Peyer's patch (tissue), 4 donors: Measurements from ENCODE around the gene CCDC66. TPM values are rescaled to one million over a fixed set of nuclear protein-coding genes. Genes with fewer than 3 reads are reported as not detected.

Experiments
- DNase-seq, 3 donors: peaks; one replicate each; pipeline ENCODE4 v3.0.0-alpha.2; 2017 to 2019
- H3K27ac ChIP-seq, 4 donors: fragments of 200-600 bp; sonication (generic); one replicate each; pipeline ENCODE4 v1.5.1; 2016 to 2019
- H3K27me3 ChIP-seq, 2 donors: fragments of 200-600 bp; sonication (generic); one replicate each; pipeline ENCODE4 v1.5.1; 2019
- H3K36me3 ChIP-seq, 3 donors: fragments of 200-600 bp; sonication (generic); one replicate each; pipeline ENCODE4 v1.5.1; 2016 to 2019
- H3K4me1 ChIP-seq, 4 donors: fragments of 200-600 bp; sonication (generic); one replicate each; pipeline ENCODE4 v1.5.1; 2016 to 2019
- H3K4me3 ChIP-seq, 4 donors: fragments of 200-600 bp; sonication (generic); 1 replicate in 3 of 4; 2 replicates in 1 of 4; pipeline ENCODE4 v1.5.1; 2016 to 2019; ENCODE audit warnings: mild to moderate bottlenecking in 1 of 4
- H3K9me3 ChIP-seq, 4 donors: fragments of 200-600 bp; sonication (generic); one replicate each; pipeline ENCODE4 v1.5.1; 2016 to 2019; ENCODE audit warnings: mild to moderate bottlenecking in 1 of 4
- CTCF ChIP-seq, 6 experiments: fragments of 450-650 bp in 4 of 6; fragments of 200-600 bp in 2 of 6; sonication (generic) in 1 of 6; IDR thresholded peaks; one replicate each; pipeline ENCODE4 v1.5.1; 2017 to 2019; ENCODE audit warnings: antibody characterized with exemption in 6 of 6, mild to moderate bottlenecking in 3 of 6, moderate library complexity in 1 of 6
- POLR2A ChIP-seq, 2 donors: fragments of 450-650 bp; IDR thresholded peaks; one replicate each; pipeline ENCODE4 v1.5.1; 2017; ENCODE audit warnings: antibody characterized with exemption in 2 of 2, mild to moderate bottlenecking in 2 of 2, moderate library complexity in 2 of 2
- total RNA-seq, 4 donors: library from RNA; depleted of rRNA; stranded (reverse); fragments of >200 nt; gene quantifications; one replicate each; pipeline ENCODE4 v1.1.0, GENCODE V29; 2016

The CCDC66 gene
- total RNA-seq, 4 donors from 2014 or later = 12.4 to 108 (median 37.7) TPM

DNA sequence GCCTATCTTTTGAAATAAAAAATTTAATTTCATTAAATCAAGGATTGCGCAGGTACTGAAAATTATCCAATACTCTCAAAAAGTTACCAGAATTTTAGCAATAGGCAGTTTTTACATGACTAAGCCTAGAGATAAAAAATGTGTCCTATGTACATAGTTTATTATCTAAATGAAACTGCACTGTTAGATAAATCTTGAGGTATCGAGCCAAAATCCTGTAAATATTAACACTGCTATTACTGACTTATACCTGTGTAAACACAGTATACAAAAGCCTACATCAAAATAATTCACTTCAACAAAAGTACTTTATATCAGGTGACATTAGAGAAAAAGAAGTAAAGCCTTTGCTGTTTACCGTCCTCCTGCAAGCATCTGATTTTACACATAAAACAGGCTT lies 65.4 kb downstream of the CCDC66 start:
- H3K4me1 ChIP-seq = no peaks in the 10 kb centered on the region
- TF ChIP-seq CTCF (IDR thresholded peaks at IDR 0.05) (no peak), POLR2A (IDR thresholded peaks at IDR 0.05) (no peak)
- H3K27me3 ChIP-seq = no peaks in the 10 kb centered on the region
- H3K4me3 ChIP-seq = no peak overlapping the region
- no peak for DNase-seq
- H3K36me3 ChIP-seq = peaks cover 0 to 90% (median 0%) of the 10 kb centered on the region in 3 donors
- no peaks in the 10 kb centered on the region for H3K9me3 ChIP-seq
- H3K27ac ChIP-seq = no peak overlapping the region

DNA sequence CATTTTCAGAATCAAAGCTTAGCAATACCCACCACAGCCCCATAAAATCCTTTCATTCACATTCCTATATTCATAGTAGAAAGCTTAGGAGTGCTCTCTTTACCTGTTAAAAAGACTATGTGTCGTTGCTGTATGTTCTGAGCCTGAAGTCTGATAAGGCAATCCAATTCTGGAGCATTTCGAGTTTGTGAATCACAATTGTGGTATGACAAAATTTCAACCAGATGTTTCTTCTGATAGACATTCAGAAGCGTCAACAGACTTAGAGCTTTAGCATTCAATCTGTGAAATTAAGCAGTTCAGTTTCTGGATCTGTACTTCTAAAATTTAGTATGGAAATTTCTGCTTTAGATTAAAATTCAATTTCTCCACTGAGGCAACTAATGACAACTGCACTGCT lies 67.8 kb downstream of the CCDC66 start:
- Histone ChIP-seq H3K36me3 (peaks cover 0 to 73% (median 0%) of the 10 kb centered on the region in 3 donors), H3K27me3 (no peaks in the 10 kb centered on the region), H3K27ac (no peak overlapping the region), H3K4me1 (peaks cover 0 to 3% (median 0%) of the 10 kb centered on the region in 4 donors), H3K4me3 (no peak overlapping the region), H3K9me3 (no peaks in the 10 kb centered on the region)
- no peak for TF ChIP-seq CTCF (IDR thresholded peaks at IDR 0.05)
- no peak for TF ChIP-seq POLR2A (IDR thresholded peaks at IDR 0.05)
- DNase-seq = no peak

DNA sequence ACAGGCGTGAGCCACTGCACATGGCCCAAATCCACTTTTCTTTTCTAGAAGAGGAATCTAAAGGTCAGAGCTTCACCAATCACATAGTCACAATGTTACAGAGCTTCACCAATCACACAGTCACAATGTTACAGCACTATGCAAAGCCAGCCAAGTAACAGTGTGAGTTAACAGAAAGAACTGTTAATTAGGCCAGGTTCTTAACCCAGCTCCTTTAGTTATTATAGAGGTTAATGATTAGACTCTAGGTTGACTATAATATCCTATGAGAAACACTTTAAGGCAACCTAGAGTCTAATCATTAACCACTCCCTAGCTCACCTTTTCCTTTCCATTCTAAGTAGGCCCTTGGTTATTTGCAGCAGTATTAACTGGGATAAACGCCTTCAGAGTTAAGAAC lies 72.1 kb downstream of the CCDC66 start:
- H3K9me3 ChIP-seq = no peaks in the 10 kb centered on the region
- TF ChIP-seq CTCF (IDR thresholded peaks at IDR 0.05) = no peak
- peaks cover 0 to 6% (median 0%) of the 10 kb centered on the region in 4 donors for H3K4me1 ChIP-seq
- H3K27me3 ChIP-seq = no peaks in the 10 kb centered on the region
- DNase-seq = no peak
- no peak overlapping the region for H3K4me3 ChIP-seq
- H3K36me3 ChIP-seq = peaks cover 0 to 64% (median 0%) of the 10 kb centered on the region in 3 donors
- peak overlapping the region in 2 of 4 donors; percentile 6 to 59 for H3K27ac ChIP-seq

DNA sequence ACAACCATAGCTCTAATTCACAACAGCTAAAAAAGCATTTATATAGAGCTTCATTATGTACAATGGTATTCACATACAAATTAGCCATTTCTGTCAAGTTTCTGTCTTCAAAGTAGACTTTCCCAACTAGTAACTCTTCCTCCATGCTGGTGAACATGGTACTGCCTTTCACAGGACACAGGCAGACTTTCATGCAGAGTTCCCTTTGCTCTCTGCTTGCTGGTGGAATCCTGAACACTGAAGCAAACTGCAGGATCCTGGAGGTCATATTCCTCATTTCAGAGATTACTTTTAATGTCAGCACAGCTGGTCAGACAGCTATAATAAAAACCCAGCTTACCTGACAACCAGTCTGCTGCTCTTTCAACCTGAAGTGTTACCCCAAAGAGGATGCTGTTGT lies 72.5 kb downstream of the CCDC66 start:
- Histone ChIP-seq H3K4me3 (no peak overlapping the region), H3K36me3 (peaks cover 0 to 62% (median 0%) of the 10 kb centered on the region in 3 donors), H3K27ac (peak overlapping the region in 2 of 4 donors; percentile 6 to 59), H3K9me3 (no peaks in the 10 kb centered on the region), H3K27me3 (no peaks in the 10 kb centered on the region), H3K4me1 (peaks cover 0 to 6% (median 0%) of the 10 kb centered on the region in 4 donors)
- no peak for DNase-seq
- TF ChIP-seq CTCF (IDR thresholded peaks at IDR 0.05) = peak in 1 of 6 experiments; percentile 15
- no peak for TF ChIP-seq POLR2A (IDR thresholded peaks at IDR 0.05)

DNA sequence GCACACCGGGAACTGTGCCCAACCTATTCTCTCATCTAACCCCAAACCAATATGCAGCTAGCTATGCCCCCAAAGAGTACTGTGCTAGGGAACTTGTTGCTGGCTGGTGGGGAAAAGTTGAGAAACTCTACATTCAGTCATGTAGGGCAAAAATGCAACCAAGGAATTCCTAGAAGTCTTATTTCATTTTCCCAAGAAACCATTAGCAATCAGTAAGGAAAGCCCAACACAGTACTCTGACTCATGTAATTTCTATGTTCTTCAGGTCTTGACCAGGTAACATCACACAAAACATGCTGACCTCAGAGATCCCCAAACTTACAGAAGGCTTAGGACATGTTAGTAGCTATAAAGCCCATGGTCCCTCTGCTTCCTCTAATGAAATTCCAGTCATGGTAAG lies 74.0 kb downstream of the CCDC66 start:
- TF ChIP-seq POLR2A (IDR thresholded peaks at IDR 0.05) = no peak
- no peak for TF ChIP-seq CTCF (IDR thresholded peaks at IDR 0.05)
- peaks cover 0 to 50% (median 0%) of the 10 kb centered on the region in 3 donors for H3K36me3 ChIP-seq

DNA sequence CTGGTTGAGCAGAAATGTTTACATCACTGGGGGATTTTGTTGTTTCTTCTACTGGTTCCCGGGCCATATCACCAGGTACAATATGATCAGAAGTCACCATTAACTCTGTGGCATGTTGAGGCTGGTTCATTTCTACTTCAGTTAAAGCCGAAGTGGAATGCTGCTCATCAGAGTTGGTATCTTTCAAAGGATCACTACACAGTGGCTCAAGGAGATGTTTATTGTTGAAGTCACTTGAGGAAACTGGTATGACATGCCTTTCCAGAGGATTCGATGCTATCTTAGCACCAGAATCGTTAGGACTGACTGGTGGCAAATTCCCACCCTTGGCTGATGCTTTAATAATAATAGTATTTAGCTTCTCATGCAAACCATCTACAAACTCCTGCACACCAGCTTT lies 76.2 kb downstream of the CCDC66 start:
- Histone ChIP-seq H3K36me3 (peaks cover 0 to 52% (median 0%) of the 10 kb centered on the region in 3 donors), H3K4me1 (peaks cover 0 to 6% (median 0%) of the 10 kb centered on the region in 4 donors), H3K4me3 (no peak overlapping the region), H3K27me3 (no peaks in the 10 kb centered on the region), H3K9me3 (no peaks in the 10 kb centered on the region), H3K27ac (no peak overlapping the region)
- TF ChIP-seq POLR2A (IDR thresholded peaks at IDR 0.05) (no peak), CTCF (IDR thresholded peaks at IDR 0.05) (no peak)
- no peak for DNase-seq

More for the DNA sequence above, 74.0 kb downstream of the CCDC66 start:
- no peak overlapping the region for H3K4me3 ChIP-seq
- no peaks in the 10 kb centered on the region for H3K9me3 ChIP-seq
- no peaks in the 10 kb centered on the region for H3K27me3 ChIP-seq
- peaks cover 0 to 6% (median 0%) of the 10 kb centered on the region in 4 donors for H3K4me1 ChIP-seq
- H3K27ac ChIP-seq = no peak overlapping the region
- DNase-seq = no peak
